ENCODE measurements around the gene GAA. TPM values are rescaled to one million over a fixed set of nuclear protein-coding genes. Genes with fewer than 3 reads are reported as not detected.

Gene GAA
- total and polyA plus RNA-seq, 2 of the 4 experiments (the other 2 are of a cell fraction) = 2.2 to 14.8 TPM

- Histone ChIP-seq H3K4me1 (ENCODE audit: control insufficient read depth, insufficient read depth, low read length) (peaks cover 6% of the 10 kb centered on the region), H2BK15ac (ENCODE audit: low read depth, low read length) (no peak overlapping the region), H3K4me3 (ENCODE audit: insufficient read depth, low read depth, low read length) (no peak overlapping the region), H2BK120ac (ENCODE audit: low read depth, low read length) (no peak overlapping the region), H3K79me1 (ENCODE audit: low read depth in 1 of 2, low read length in 2 of 2) (peaks cover 0 to 11% of the 10 kb centered on the region in 2 experiments; a peak in 3 of 4 replicates), H3K56ac (ENCODE audit: extremely low read depth, insufficient read depth, low read length) (no peak overlapping the region), H2AK9ac (replicated peaks; ENCODE audit: low read depth, low read length, poor library complexity) (no peak overlapping the region), H3K9ac (ENCODE audit: low read depth, low read length) (no peak overlapping the region), H3K36me3 (ENCODE audit: control insufficient read depth, insufficient read depth, low read length) (peaks cover 3% of the 10 kb centered on the region; the same call in 1 of the 2 replicates), H3K18ac (ENCODE audit: low read depth, low read length) (no peak overlapping the region), H3K9me1 (ENCODE audit: insufficient read depth, low read length) (peaks cover 5% of the 10 kb centered on the region; the same call in 1 of the 2 replicates), H3K4ac (ENCODE audit: low read depth, low read length) (no peak overlapping the region), H4K91ac (ENCODE audit: insufficient read depth, low read depth, low read length) (no peak overlapping the region), H4K5ac (ENCODE audit: low read depth, low read length) (no peak overlapping the region), H4K8ac (ENCODE audit: low read depth in 2 of 2, low read length in 2 of 2) (no peak overlapping the region), H3K9me3 (ENCODE audit: control insufficient read depth, insufficient read depth, low read length) (no peaks in the 10 kb centered on the region), H3K27ac (ENCODE audit: insufficient read depth, low read length) (no peak overlapping the region), H3K23ac (ENCODE audit: low read depth, low read length) (no peak overlapping the region), H2AK5ac (ENCODE audit: low read depth, low read length) (no peak overlapping the region), H4K20me1 (ENCODE audit: insufficient read depth, low read length) (no peaks in the 10 kb centered on the region), H3K14ac (replicated peaks; ENCODE audit: low read depth, low read length) (no peak overlapping the region), H2BK20ac (ENCODE audit: low read depth, low read length) (no peak overlapping the region), H2BK5ac (ENCODE audit: low read depth, low read length, poor library complexity, severe bottlenecking) (no peak overlapping the region), H3K4me2 (ENCODE audit: low read depth, low read length) (no peak overlapping the region), H2AFZ (replicated peaks; ENCODE audit: low read length, poor library complexity) (no peak overlapping the region), H3K27me3 (ENCODE audit: control insufficient read depth, insufficient read depth, low read length) (no peaks in the 10 kb centered on the region)
- whole genome bisulfite sequencing, 2 experiments (ENCODE audit: extremely low coverage in 2 of 2, insufficient read length in 1 of 2) = 88% methylated on average over 8 of the region's 12 CpGs; no CpG with 5 or more reads in 1 of the 2 experiments
- intact Hi-C loops (cut with micrococcal nuclease) = no loop called here
- dilution Hi-C loops (cut with HindIII; ENCODE audit: low sequenced_read_pairs, unreplicated experiment) = no loop called here
- ChIA-PET POLR2A (ENCODE audit: unreplicated experiment) (no interaction called here), CTCF (no interaction called here)
- ATAC-seq (ENCODE audit: low read depth) (no peak), DNase-seq (no peak)
- no TSS peak for BruUV-seq (replicated peaks)
- TF ChIP-seq ELK1 (IDR thresholded peaks at IDR 0.05; ENCODE audit: borderline replicate concordance, low read depth, low read length) (no peak), NFE2L2 (IDR thresholded peaks at IDR 0.05; ENCODE audit: low read depth, low read length) (no peak), CHD1 (IDR thresholded peaks at IDR 0.05; ENCODE audit: low read depth, low read length) (no peak), MAZ (IDR thresholded peaks at IDR 0.05; ENCODE audit: borderline replicate concordance, low read depth, low read length) (no peak), RAD21 (IDR thresholded peaks at IDR 0.05; ENCODE audit: low read length) (no peak), USF2 (IDR thresholded peaks at IDR 0.05; ENCODE audit: low read depth, low read length) (no peak), SMC3 (IDR thresholded peaks at IDR 0.05; ENCODE audit: low read depth, low read length) (no peak), CEBPB (IDR thresholded peaks at IDR 0.05; ENCODE audit: low read depth, low read length) (no peak), RFX5 (IDR thresholded peaks at IDR 0.05; ENCODE audit: low read depth, low read length) (no peak), FOS (IDR thresholded peaks at IDR 0.05; ENCODE audit: low read depth, low read length) (no peak), MAFK (IDR thresholded peaks at IDR 0.05; ENCODE audit: low read depth, low read length) (no peak), CTCF (conservative IDR thresholded peaks at IDR 0.05; ENCODE audit: low read depth, low read length) (no peak), RCOR1 (IDR thresholded peaks at IDR 0.05; ENCODE audit: insufficient replicate concordance, low read length) (no peak), MXI1 (IDR thresholded peaks at IDR 0.05; ENCODE audit: borderline replicate concordance, low read depth, low read length) (no peak), POLR2A (IDR thresholded peaks at IDR 0.05; ENCODE audit: low read depth, low read length) (no peak), BHLHE40 (IDR thresholded peaks at IDR 0.05; ENCODE audit: low read depth, low read length) (no peak)
- in situ Hi-C loops (cut with MboI; ENCODE audit: low sequenced_read_pairs) = no loop called here
These were observed 5.4 kb downstream of the GAA start for GRCh38 chr17:80106751-80107150.
